Uterus (tissue), 2 donors: Measurements from ENCODE around the gene MED16.

ENCODE experiments used
- CTCF ChIP-seq, 4 experiments: fragments of 200-600 bp in 2 of 4; fragments of 450-650 bp in 2 of 4; sonication (generic) in 2 of 4; IDR thresholded peaks; one replicate each; pipeline ENCODE4 v1.5.1; 2016 to 2019; ENCODE audit warnings: antibody characterized with exemption in 4 of 4, mild to moderate bottlenecking in 2 of 4, moderate library complexity in 1 of 4
- POLR2A ChIP-seq, 2 donors: fragments of 450-650 bp; IDR thresholded peaks; one replicate each; pipeline ENCODE4 v1.6.1; 2016; ENCODE audit warnings: antibody characterized with exemption in 2 of 2, mild to moderate bottlenecking in 1 of 2, moderate library complexity in 1 of 2

GRCh38 chr19:941292-942132 lies 48.5 kb upstream of the MED16 start:
- TF ChIP-seq CTCF (IDR thresholded peaks at IDR 0.05), result no peak
- TF ChIP-seq POLR2A (IDR thresholded peaks at IDR 0.05), result no peak
